Peyer's patch (tissue), 4 donors: ENCODE data around the gene SNORC.

Experiments
- CTCF ChIP-seq, 6 experiments: fragments of 450-650 bp in 4 of 6; fragments of 200-600 bp in 2 of 6; sonication (generic) in 1 of 6; IDR thresholded peaks; one replicate each; pipeline ENCODE4 v1.5.1; 2017 to 2019; ENCODE audit warnings: antibody characterized with exemption in 6 of 6, mild to moderate bottlenecking in 3 of 6, moderate library complexity in 1 of 6
- POLR2A ChIP-seq, 2 donors: fragments of 450-650 bp; IDR thresholded peaks; one replicate each; pipeline ENCODE4 v1.5.1; 2017; ENCODE audit warnings: antibody characterized with exemption in 2 of 2, mild to moderate bottlenecking in 2 of 2, moderate library complexity in 2 of 2

- TF ChIP-seq CTCF (IDR thresholded peaks at IDR 0.05) (no peak), POLR2A (IDR thresholded peaks at IDR 0.05) (no peak)
Observed at GRCh38 chr2:232891621-232892071, 21.6 kb downstream of the SNORC start.
